OCI-LY1 (cell line): ENCODE measurements around the gene TP73.
A peak's percentile ranks its signal among the peaks of the same experiment; 100 is the strongest.

ENCODE experiments used
- H2AFZ ChIP-seq: fragments of 200-600 bp; sonication (generic), shearing (Covaris generic); 2 replicates; pipeline ENCODE4 v1.6.0; 2014; ENCODE audit warnings: antibody characterized with exemption, mild to moderate bottlenecking, low read length
- H3F3A ChIP-seq: fragments of 200-600 bp; sonication (generic), shearing (Covaris generic); 2 replicates; pipeline ENCODE4 v1.6.0; 2014; ENCODE audit warnings: mild to moderate bottlenecking, antibody characterized with exemption, low read length, moderate library complexity; ENCODE audit not compliant: insufficient read depth
- H3K27ac ChIP-seq: fragments of 200-600 bp; sonication (generic); 2 replicates; pipeline ENCODE4 v1.5.1; 2014; ENCODE audit warnings: low read length, mixed run types, mild to moderate bottlenecking, low read depth; ENCODE audit not compliant: poor library complexity, severe bottlenecking
- H3K27me3 ChIP-seq: fragments of 200-600 bp; sonication (generic); 2 replicates; pipeline ENCODE4 v1.6.0; 2014; ENCODE audit warnings: antibody characterized with exemption, mild to moderate bottlenecking, low read length, moderate library complexity; ENCODE audit not compliant: insufficient read depth
- H3K36me3 ChIP-seq: fragments of 200-600 bp; sonication (generic); 2 replicates; pipeline ENCODE4 v1.6.1; 2014; ENCODE audit warnings: mild to moderate bottlenecking, antibody characterized with exemption, low read length, moderate library complexity, mixed read lengths; ENCODE audit not compliant: insufficient read depth
- H3K4me1 ChIP-seq: fragments of 200-600 bp; sonication (generic); 2 replicates; pipeline ENCODE4 v1.5.1; 2014; ENCODE audit warnings: mild to moderate bottlenecking, low read length, moderate library complexity; ENCODE audit not compliant: insufficient read depth, severe bottlenecking
- H3K4me2 ChIP-seq: fragments of 200-600 bp; sonication (generic), shearing (Covaris generic); 2 replicates; pipeline ENCODE4 v1.6.1; 2014; ENCODE audit warnings: low read length
- H3K4me3 ChIP-seq: fragments of 200-600 bp; sonication (generic); 2 replicates; pipeline ENCODE4 v1.5.1; 2014; ENCODE audit warnings: low read length, low read depth, mild to moderate bottlenecking, mixed read lengths; ENCODE audit not compliant: poor library complexity, severe bottlenecking
- H3K79me2 ChIP-seq: fragments of 200-600 bp; shearing (Covaris generic); 2 replicates; pipeline ENCODE4 v1.6.1; 2016; ENCODE audit warnings: mixed run types, low read length, mixed read lengths; ENCODE audit not compliant: insufficient read depth
- H3K9ac ChIP-seq: fragments of 200-600 bp; sonication (generic), shearing (Covaris generic); 2 replicates; pipeline ENCODE4 v1.6.1; 2014; ENCODE audit warnings: mild to moderate bottlenecking, low read length, mixed read lengths
- H3K9me2 ChIP-seq: fragments of 200-600 bp; sonication (generic), shearing (Covaris generic); 2 replicates; pipeline ENCODE4 v1.6.1; 2014; ENCODE audit warnings: low read depth, mild to moderate bottlenecking, low read length, mixed read lengths
- H3K9me3 ChIP-seq: fragments of 200-600 bp; shearing (Covaris generic); 2 replicates; pipeline ENCODE4 v1.6.1; 2014; ENCODE audit warnings: low read length, mixed read lengths
- H4K20me1 ChIP-seq: fragments of 200-600 bp; sonication (generic), shearing (Covaris generic); 2 replicates; pipeline ENCODE4 v1.6.0; 2016; ENCODE audit warnings: mild to moderate bottlenecking, low read length; ENCODE audit not compliant: insufficient read depth
- CTCF ChIP-seq: fragments of 200-600 bp; sonication (generic), shearing (Covaris generic); IDR thresholded peaks from 2 replicates; pipeline ENCODE4 v1.5.1; 2017; ENCODE audit warnings: mild to moderate bottlenecking, antibody characterized with exemption, low read length, moderate library complexity, mixed read lengths
- EZH2 ChIP-seq: fragments of 200-600 bp; sonication (generic), shearing (Covaris generic); IDR thresholded peaks from 2 replicates; pipeline ENCODE4 v1.8.0; 2017; ENCODE audit warnings: borderline replicate concordance, mixed run types, mild to moderate bottlenecking, antibody characterized with exemption, low read length, moderate library complexity, mixed read lengths

Gene TP73

GRCh38 chr1:3645666-3646355 lies 6.5 kb upstream of the TP73 start:
- no peaks in the 10 kb centered on the region for H4K20me1 ChIP-seq
- H3K9me2 ChIP-seq = no peaks in the 10 kb centered on the region
- no peaks in the 10 kb centered on the region for H3K79me2 ChIP-seq
- H2AFZ ChIP-seq = no peak overlapping the region
- H3K9ac ChIP-seq = no peak overlapping the region
- no peak overlapping the region for H3K4me3 ChIP-seq
- H3K27me3 ChIP-seq = no peaks in the 10 kb centered on the region
- no peaks in the 10 kb centered on the region for H3K9me3 ChIP-seq
- H3K4me2 ChIP-seq = no peak overlapping the region
- no peak overlapping the region for H3K27ac ChIP-seq
- H3K4me1 ChIP-seq = peaks cover 14% of the 10 kb centered on the region
- TF ChIP-seq CTCF (no peak), EZH2 (no peak)
- H3F3A ChIP-seq = no peaks in the 10 kb centered on the region
- peaks cover 20% of the 10 kb centered on the region; the same call in 1 of the 2 replicates for H3K36me3 ChIP-seq

- Histone ChIP-seq H3K4me3 (no peak overlapping the region), H3K27me3 (no peaks in the 10 kb centered on the region; the same call in 1 of the 2 replicates), H4K20me1 (no peaks in the 10 kb centered on the region), H3K4me1 (peaks cover 14% of the 10 kb centered on the region), H3K9me3 (no peaks in the 10 kb centered on the region), H3K27ac (no peak overlapping the region), H3F3A (no peaks in the 10 kb centered on the region), H3K9me2 (no peaks in the 10 kb centered on the region), H2AFZ (no peak overlapping the region), H3K4me2 (no peak overlapping the region), H3K36me3 (peaks cover 20% of the 10 kb centered on the region; the same call in 1 of the 2 replicates), H3K79me2 (no peaks in the 10 kb centered on the region), H3K9ac (no peak overlapping the region)
- TF ChIP-seq CTCF = no peak
- TF ChIP-seq EZH2 = no peak
Observed at GRCh38 chr1:3646596-3646995, 5.7 kb upstream of the TP73 start.

GRCh38 chr1:3649342-3650247 lies 2.7 kb upstream of the TP73 start, which contains the start of gene WRAP73:
Gene WRAP73 (minus strand): TSS chr1:3650103. CDS start chr1:3649999, 104 bp downstream.
- peak within 1 kb of the TSS; percentile 71 for H3K4me2 ChIP-seq
- H4K20me1 ChIP-seq = no peaks in the 10 kb centered on the region
- H3K27me3 ChIP-seq = no peaks in the 10 kb centered on the region; the same call in 1 of the 2 replicates
- no peak within 1 kb of the TSS for H2AFZ ChIP-seq
- H3K36me3 ChIP-seq = peaks cover 11% of the 10 kb centered on the region; the same call in 1 of the 2 replicates
- peak within 1 kb of the TSS; percentile 81 for H3K4me3 ChIP-seq
- no peaks in the 10 kb centered on the region for H3K79me2 ChIP-seq
- H3K9me2 ChIP-seq = no peaks in the 10 kb centered on the region
- H3K9me3 ChIP-seq = no peaks in the 10 kb centered on the region
- peak within 1 kb of the TSS; percentile 85 for H3K9ac ChIP-seq
- no peak within 1 kb of the TSS for H3K27ac ChIP-seq
- no peaks in the 10 kb centered on the region for H3F3A ChIP-seq
- peak; percentile 41; the same call in 1 of the 2 replicates for TF ChIP-seq CTCF
- TF ChIP-seq EZH2 = no peak
- peaks cover 14% of the 10 kb centered on the region for H3K4me1 ChIP-seq
